HG02642 (cell line): ENCODE measurements around the gene HBP1.
"Not testable (repeated sequence)": the region's sequence is repeated elsewhere in the genome, so short reads cannot be mapped to it uniquely, and the experiment has no call there.

ENCODE experiments used
- ATAC-seq: cut with Tn5 transposase; IDR thresholded peaks from one replicate; pipeline ENCODE4 v1.9.1; 2021; ENCODE audit warnings: mild to moderate bottlenecking; ENCODE audit not compliant: unreplicated experiment, poor library complexity

The HBP1 gene

GRCh38 chr7:107152011-107152410 is 16.8 kb upstream of the HBP1 start:
- ATAC-seq, result no peak

DNA sequence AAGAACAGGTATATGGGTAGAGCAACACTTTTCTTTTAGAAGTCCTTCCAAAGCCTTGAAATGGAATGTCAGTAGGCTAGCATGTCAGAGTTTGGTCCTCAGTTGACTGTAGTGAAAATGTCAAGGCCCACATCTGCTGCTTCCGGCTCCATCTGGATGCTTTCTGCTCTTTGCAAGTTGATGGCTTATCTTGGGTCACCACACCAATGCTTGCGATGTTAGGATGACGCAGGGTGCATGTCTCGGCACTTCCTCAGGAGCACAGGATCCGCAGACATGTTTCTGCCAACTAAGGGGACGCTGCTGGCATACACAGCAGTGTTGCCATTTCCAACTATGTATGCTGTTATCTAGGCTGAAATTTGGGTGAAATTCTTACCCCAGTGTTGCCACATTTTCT is 14.0 kb upstream of the HBP1 start:
- ATAC-seq, result no peak

DNA sequence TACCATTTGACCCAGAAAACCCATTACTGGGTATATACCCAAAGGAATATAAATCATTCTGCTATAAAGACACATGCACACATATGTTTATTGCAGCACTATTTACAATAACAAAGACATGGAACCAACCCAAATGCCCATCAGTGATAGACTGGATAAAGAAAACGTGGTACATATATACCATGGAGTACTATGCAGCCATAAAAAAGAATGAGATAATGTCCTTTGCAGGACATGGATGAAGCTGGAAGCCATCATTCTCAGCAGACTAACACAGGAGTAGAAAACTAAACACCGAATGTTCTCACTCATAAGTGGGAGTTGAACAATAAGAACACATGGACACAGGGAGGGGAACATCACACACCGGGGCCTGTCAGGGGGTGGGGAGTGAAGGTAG is 13.1 kb upstream of the HBP1 start:
- ATAC-seq, result not testable (repeated sequence)

DNA sequence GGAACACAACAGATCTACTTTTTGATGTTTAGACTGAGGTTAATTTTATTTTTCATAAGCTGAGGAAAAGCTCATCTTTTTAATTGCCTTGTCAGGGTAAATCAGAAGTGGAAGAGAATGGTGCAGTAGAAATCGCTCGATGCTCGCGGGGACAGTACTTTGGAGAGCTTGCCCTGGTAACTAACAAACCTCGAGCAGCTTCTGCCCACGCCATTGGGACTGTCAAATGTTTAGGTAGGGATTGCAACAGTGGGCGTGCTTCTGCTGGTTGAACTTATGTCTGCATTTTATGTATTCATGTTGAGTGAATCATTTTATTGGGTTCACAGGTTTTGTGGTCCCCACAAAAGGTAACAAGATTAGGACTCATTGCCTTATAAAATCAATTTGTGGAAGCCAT is 11.7 kb upstream of the HBP1 start:
- ATAC-seq, result no peak

DNA sequence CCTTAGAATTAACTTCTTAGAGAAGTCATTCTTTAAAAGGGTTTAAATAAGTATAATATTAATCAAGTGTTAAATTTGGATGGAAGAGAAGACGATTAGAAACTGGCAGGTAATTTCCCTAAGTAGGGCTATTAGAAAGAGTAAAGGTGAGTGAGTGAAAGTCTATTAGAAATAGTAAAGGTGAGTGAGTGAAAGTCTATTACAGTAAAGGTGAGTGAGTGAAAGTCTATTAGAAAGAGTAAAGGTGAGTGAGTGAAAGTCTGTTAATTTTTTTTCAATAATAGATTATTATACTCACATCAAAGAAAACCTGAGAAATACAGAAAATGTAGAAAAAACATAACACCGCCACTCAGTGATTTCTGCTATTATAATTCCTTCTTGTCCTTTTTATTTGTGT is 10.8 kb upstream of the HBP1 start:
- ATAC-seq, result no peak

DNA sequence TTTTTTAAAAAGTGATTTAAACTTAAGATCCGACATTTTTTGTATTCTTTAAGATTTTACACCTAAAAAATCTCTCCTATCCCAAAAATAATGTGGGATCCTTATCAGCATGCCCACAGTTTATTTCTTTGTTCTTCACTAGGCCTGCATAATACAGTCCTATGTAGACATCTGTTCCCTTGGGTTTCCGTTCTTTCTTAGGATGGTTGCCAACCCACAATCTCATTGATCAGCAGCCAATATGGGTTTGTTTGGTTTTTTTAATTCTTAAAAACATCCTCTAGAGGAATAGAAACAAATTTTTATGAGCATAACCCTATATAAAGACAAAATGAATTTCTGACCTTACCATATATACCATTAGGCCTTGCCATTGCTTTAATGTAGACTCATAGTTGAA is 8.4 kb upstream of the HBP1 start:
- ATAC-seq, result no peak

- ATAC-seq, result no peak
Measured at GRCh38 chr7:107161415-107161814, 7.4 kb upstream of the HBP1 start.

GRCh38 chr7:107162475-107162874 is 6.3 kb upstream of the HBP1 start:
- ATAC-seq, result no peak

DNA sequence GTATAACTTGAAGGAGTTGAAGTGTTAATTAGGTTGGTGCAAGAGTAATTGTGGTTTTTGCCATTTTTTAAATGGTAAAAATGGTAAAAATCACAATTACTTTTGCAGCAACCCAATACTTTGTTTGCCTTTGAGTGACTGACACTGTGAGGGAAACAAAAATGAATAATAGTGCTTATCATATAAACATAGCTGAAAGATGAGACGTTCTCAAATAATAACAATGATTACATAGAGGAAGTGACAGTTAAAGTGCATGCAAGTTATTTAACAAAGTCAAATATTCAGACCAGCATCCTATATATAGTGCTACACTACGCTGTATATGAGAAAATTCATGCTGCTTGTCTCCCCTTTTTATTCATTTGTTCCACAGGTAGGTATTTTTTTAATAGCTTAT is 4.7 kb upstream of the HBP1 start:
- no peak for ATAC-seq

DNA sequence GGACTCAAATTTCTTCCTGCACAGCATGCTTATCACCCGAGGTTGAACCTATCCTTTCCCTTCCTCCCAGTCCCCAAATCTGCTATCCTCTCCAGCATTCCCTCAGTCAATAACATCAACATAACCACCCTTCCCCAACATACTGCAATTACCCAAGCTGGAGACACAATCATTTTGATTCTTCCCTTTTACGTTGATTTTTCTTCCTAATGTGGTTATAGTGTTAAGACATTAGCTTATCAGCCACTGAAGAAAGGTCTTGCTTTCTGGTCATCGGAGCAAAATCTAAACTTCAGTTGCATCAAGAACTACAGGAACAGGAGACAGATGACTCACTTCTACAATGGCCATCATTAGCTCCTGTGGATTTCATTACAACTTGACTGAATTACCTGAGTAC is 3.5 kb upstream of the HBP1 start:
- ATAC-seq, result no peak

- no peak for ATAC-seq
Measured at GRCh38 chr7:107166736-107167426, 1.9 kb upstream of the HBP1 start.

DNA sequence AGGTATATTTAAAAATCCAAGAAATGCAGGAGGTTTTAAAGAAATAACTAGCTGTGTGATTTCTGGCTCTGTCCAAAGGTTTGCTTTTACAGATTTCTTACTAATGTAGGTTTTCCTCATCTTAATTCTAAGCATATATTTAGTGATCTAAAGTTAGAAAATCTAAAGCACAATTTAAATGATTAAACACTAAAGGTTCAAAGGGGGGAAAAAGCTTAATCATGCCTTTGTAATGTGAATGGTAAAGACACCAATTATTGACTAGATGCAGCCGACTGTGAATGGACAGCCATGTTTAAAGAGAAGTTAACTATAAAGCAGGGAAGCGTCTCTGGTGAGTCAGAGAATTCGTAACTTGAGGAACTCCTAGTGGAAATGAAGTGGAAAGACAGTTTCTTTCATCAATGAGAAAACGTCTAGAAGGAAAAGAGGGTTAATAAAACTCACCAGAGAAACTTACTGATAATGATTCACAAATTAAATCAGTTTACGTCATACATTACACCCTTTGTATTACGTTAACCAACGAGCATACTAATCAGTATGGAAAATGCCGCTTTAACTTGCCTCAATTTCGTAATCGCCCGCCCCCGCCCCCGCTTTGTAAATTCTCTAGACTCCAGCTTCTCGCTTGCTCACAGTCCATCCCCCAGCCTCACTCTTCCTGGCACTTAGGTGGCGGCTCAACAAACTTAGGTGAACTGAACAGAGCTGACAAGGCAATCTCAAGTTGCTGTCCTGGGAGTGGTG is 1.1 kb upstream of the HBP1 start:
- ATAC-seq, result no peak

DNA sequence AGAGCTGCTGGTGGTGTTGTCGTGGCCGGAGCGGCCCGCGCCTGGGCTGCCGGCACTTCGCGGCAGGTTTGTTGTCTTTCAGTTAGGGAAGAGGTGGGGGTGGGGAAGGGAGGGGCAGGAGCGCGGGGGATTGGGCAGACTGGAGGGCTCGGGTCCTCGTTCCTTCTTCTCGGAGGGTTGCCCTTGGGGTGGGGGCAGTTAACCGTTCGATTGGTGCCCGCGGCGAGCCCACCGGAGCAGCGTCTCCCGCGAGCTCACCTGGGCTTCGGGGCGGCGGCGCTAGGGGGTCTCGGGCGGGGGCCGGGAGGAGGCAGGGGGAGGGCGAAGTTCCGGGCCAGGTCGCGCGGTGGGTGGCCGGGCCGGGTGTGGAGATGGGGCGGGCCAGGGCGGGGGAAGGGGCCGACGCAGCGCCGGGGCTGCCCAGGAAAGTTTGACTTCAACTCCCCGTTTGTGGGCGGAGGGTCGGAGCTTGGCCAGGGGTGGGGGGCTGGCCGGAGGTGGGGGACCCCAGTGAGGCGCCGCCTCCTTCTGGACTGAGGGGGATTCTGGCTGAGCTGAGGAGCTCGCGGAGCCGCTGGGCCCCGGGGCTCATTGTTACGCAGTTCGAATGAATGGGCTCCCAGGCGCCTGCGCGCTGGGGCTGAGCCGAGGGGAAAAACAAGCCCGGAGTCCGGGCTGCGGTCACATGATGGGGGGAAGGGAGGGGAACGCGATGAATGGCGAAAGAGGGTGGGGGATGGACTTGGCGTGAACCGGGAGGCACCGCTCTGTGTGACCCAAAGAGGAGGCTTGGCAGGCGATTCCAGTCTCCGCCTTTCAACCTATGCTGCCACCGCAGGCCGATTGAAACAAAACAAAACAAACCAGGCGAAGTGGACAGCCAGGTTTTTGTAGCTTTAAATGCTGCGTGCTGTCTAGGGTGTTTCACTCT is 582 bp downstream of the HBP1 start:
- peak; percentile 34 for ATAC-seq

GRCh38 chr7:107170051-107170915 is 1.5 kb downstream of the HBP1 start:
- no peak for ATAC-seq

DNA sequence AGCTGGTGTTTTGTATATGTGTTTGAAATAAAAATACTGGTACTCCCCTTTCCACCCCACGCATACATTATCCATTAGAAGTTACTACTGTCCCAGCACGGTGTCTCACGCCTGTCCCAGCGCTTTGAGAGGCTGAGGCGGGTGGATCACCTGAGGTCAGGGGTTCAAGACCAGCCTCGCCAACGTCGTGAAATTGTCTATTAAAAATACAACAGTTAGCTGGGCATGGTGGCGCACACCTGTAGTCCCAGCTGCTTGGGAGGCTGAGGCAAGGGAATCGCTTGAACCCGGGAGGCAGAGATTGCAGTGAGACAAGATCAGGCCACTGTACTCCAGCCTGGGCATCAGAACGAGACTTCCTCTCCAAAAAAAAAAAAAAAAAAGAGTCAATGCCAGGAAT is 2.7 kb downstream of the HBP1 start:
- no peak for ATAC-seq

GRCh38 chr7:107172276-107173032 is 3.7 kb downstream of the HBP1 start:
- ATAC-seq, result no peak

- no peak for ATAC-seq
Measured at GRCh38 chr7:107173191-107173590, 4.4 kb downstream of the HBP1 start.

- ATAC-seq, result peak; percentile 56
Measured at GRCh38 chr7:107173691-107174406, 5.0 kb downstream of the HBP1 start.
